Spinal cord (tissue), 10 donors: ENCODE results near the gene CAPN7. TPM values are rescaled to one million over a fixed set of nuclear protein-coding genes. Genes with fewer than 3 reads are reported as not detected.

ENCODE experiments used
- DNase-seq, 6 donors: peaks; one replicate each; pipeline versions ENCODE4 v3.0.0 to v3.0.0-alpha.2; 2013 to 2015; ENCODE audit warnings: low spot score in 6 of 6, low read depth in 4 of 6
- H3K27ac ChIP-seq: one replicate; pipeline ENCODE4 v1.5.1; 2013; ENCODE audit warnings: low read depth, low read length, control low read depth
- H3K27me3 ChIP-seq: one replicate; pipeline ENCODE4 v1.6.1; 2013; ENCODE audit warnings: low read length; ENCODE audit not compliant: control insufficient read depth, insufficient read depth
- H3K36me3 ChIP-seq: one replicate; pipeline ENCODE4 v1.6.1; 2013; ENCODE audit warnings: low read length; ENCODE audit not compliant: control insufficient read depth, insufficient read depth
- H3K4me1 ChIP-seq: one replicate; pipeline ENCODE4 v1.6.1; 2013; ENCODE audit warnings: low read length; ENCODE audit not compliant: control insufficient read depth, insufficient read depth
- H3K4me3 ChIP-seq: one replicate; pipeline ENCODE4 v1.5.1; 2013; ENCODE audit warnings: low read depth, low read length, control low read depth
- H3K9me3 ChIP-seq: one replicate; pipeline ENCODE4 v1.6.1; 2013; ENCODE audit warnings: low read length; ENCODE audit not compliant: control insufficient read depth, insufficient read depth
- WGBS: methylation state at CpG from one replicate; pipeline ENCODE4 v1.1.5; 2013; ENCODE audit warnings: missing lambda C conversion rate; ENCODE audit not compliant: insufficient coverage; 5-methylcytosine and 5-hydroxymethylcytosine counted together
- polyA plus RNA-seq, 2 donors: library from polyadenylated mRNA; unstranded; fragments of 120-200 nt; gene quantifications; one replicate each; pipeline ENCODE4 v1.2.1, GENCODE V29; 2013; ENCODE audit not compliant: insufficient read length in 2 of 2
- total RNA-seq, 2 donors: library from RNA; depleted of rRNA in 1 of 2; stranded (reverse); fragments of 120-200 nt in 1 of 2; fragments of >200 nt in 1 of 2; gene quantifications; one replicate each; pipeline versions ENCODE4 v1.2.3 to v1.2.4, GENCODE V29; 2013 to 2014
- donor health status: healthy.

CAPN7 gene
- total and polyA plus RNA-seq, 4 donors = 36.3 to 59.4 (median 41.4) TPM

GRCh38 chr3:15277861-15278500, 71.9 kb downstream of the CAPN7 start:
- Histone ChIP-seq H3K9me3 (no peaks in the 10 kb centered on the region), H3K27ac (no peak overlapping the region), H3K4me1 (peaks cover 24% of the 10 kb centered on the region), H3K27me3 (no peaks in the 10 kb centered on the region), H3K4me3 (no peak overlapping the region), H3K36me3 (no peaks in the 10 kb centered on the region)
- no peak for DNase-seq
- 74% methylated on average over 5 of the region's 13 CpGs for WGBS

DNA sequence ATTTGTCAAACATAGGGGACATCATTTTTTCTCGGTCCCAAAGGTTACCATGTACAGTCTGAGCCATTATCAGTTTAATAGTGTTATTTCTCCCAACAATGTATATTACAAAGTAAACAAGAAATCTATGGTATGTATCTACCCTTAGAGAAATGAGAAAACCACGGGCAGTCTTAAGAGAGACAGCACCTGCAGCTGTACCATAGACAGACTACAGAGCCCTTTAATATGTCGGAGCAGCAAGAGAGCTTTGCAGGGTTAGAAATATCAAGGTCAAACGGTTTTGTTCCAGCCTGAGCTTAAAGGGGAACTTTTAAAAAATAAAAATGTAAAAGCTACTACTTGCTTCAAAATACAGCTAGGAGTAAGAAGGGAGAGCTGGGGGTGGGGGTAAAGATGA, 73.2 kb downstream of the CAPN7 start:
- DNase-seq = no peak
- Histone ChIP-seq H3K4me3 (no peak overlapping the region), H3K27me3 (no peaks in the 10 kb centered on the region), H3K27ac (no peak overlapping the region), H3K36me3 (no peaks in the 10 kb centered on the region), H3K9me3 (no peaks in the 10 kb centered on the region), H3K4me1 (peaks cover 24% of the 10 kb centered on the region)
- no CpG with 5 or more reads among the region's 4 CpGs for WGBS

DNA sequence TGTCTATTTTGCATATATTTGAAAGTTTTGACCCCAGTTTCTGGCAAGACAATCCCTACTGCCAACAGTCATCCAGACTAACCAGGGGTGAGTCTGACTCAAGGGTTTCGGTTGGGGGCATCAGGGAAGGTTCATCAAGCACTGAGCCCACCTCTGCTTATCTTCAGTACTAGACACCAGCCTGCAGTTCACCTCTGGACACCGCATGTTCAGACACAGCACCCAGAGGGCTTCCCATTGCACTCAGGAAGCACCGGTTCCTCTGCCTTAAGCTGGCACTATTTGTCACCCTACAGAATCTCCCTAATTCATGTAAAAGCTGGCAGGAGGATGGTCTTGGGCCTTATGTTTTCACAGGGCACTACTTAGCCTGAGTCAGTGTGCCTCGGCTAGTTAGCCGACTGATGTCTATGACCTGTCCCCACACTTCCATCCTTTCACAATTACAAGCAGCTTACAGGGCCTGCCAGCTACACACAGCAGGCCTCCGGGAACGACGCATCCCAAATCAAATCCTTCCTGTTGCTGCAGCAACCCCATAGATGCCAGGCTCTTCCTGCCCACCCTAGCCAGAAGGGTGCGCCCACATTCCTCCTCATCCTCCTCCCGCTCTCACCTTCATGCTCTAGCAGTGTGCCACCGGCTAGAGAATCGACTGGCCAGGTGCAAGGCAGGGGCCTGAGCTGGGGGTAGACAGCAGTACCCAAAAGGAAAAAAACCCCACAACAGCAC, 73.8 kb downstream of the CAPN7 start:
- WGBS = 67% methylated on average over 12 of the region's 12 CpGs
- DNase-seq = no peak
- Histone ChIP-seq H3K4me1 (peaks cover 29% of the 10 kb centered on the region), H3K27me3 (no peaks in the 10 kb centered on the region), H3K36me3 (no peaks in the 10 kb centered on the region), H3K27ac (no peak overlapping the region), H3K4me3 (no peak overlapping the region), H3K9me3 (no peaks in the 10 kb centered on the region)

- Histone ChIP-seq H3K36me3 (peaks cover 3% of the 10 kb centered on the region), H3K9me3 (no peaks in the 10 kb centered on the region), H3K27ac (no peak overlapping the region), H3K27me3 (no peaks in the 10 kb centered on the region), H3K4me1 (peaks cover 30% of the 10 kb centered on the region), H3K4me3 (no peak overlapping the region)
- no peak for DNase-seq
- 86% methylated on average over 9 of the region's 10 CpGs for WGBS
These were observed 74.9 kb downstream of the CAPN7 start for GRCh38 chr3:15280853-15281532.

DNA sequence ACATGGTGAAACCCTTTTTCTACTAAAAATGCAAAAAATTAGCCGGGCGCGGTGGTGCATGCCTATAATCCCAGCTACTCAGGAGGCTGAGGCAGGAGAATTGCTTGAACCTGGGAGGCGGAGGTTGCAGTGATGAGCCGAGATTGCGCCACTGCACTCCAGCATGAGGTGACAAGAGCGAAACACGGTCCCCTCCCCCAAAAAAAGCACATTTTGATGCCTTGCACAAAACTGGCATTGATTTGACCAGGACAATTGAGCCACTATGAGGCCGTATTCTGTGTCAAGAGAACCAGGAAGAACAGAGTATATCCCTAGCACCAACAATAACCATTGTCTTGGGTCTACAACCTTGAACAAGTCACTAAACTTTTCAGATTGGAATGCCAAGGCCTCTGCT, 75.8 kb downstream of the CAPN7 start:
- no peaks in the 10 kb centered on the region for H3K9me3 ChIP-seq
- no peaks in the 10 kb centered on the region for H3K27me3 ChIP-seq
- no peak for DNase-seq
- H3K4me3 ChIP-seq = no peak overlapping the region
- H3K36me3 ChIP-seq = peaks cover 5% of the 10 kb centered on the region
- WGBS = 88% methylated on average over 9 of the region's 9 CpGs
- H3K4me1 ChIP-seq = peaks cover 31% of the 10 kb centered on the region
- no peak overlapping the region for H3K27ac ChIP-seq

GRCh38 chr3:15283702-15284101, 77.7 kb downstream of the CAPN7 start:
- Histone ChIP-seq H3K27ac (no peak overlapping the region), H3K36me3 (peaks cover 5% of the 10 kb centered on the region), H3K9me3 (no peaks in the 10 kb centered on the region), H3K27me3 (no peaks in the 10 kb centered on the region), H3K4me1 (peaks cover 31% of the 10 kb centered on the region), H3K4me3 (no peak overlapping the region)
- WGBS = no CpG with 5 or more reads among the region's 1 CpG
- DNase-seq = no peak

GRCh38 chr3:15284121-15284889, 78.3 kb downstream of the CAPN7 start:
- 68% methylated on average over 2 of the region's 5 CpGs for WGBS
- Histone ChIP-seq H3K4me1 (peaks cover 31% of the 10 kb centered on the region), H3K4me3 (no peak overlapping the region), H3K36me3 (peaks cover 5% of the 10 kb centered on the region), H3K9me3 (no peaks in the 10 kb centered on the region), H3K27ac (peak overlapping the region; percentile 25), H3K27me3 (no peaks in the 10 kb centered on the region)
- peak in 2 of 6 donors; percentile 62 to 75 for DNase-seq

- no peak for DNase-seq
- no peak overlapping the region for H3K4me3 ChIP-seq
- WGBS = 80% methylated on average over 8 of the region's 8 CpGs
- H3K36me3 ChIP-seq = peaks cover 5% of the 10 kb centered on the region
- no peaks in the 10 kb centered on the region for H3K27me3 ChIP-seq
- H3K9me3 ChIP-seq = no peaks in the 10 kb centered on the region
- H3K4me1 ChIP-seq = peaks cover 17% of the 10 kb centered on the region
- no peak overlapping the region for H3K27ac ChIP-seq
These were observed 80.0 kb downstream of the CAPN7 start for GRCh38 chr3:15286022-15286421.

GRCh38 chr3:15287565-15288330, 81.7 kb downstream of the CAPN7 start:
- WGBS = 82% methylated on average over 10 of the region's 13 CpGs
- H3K9me3 ChIP-seq = no peaks in the 10 kb centered on the region
- peaks cover 8% of the 10 kb centered on the region for H3K36me3 ChIP-seq
- no peaks in the 10 kb centered on the region for H3K27me3 ChIP-seq
- H3K4me3 ChIP-seq = no peak overlapping the region
- no peak for DNase-seq
- no peak overlapping the region for H3K27ac ChIP-seq
- peaks cover 17% of the 10 kb centered on the region for H3K4me1 ChIP-seq
